Measurements from ENCODE around the gene PGA3.
"Not testable (repeated sequence)": the region's sequence is repeated elsewhere in the genome, so short reads cannot be mapped to it uniquely, and the experiment has no call there.

Gene PGA3

GRCh38 chr11:61211327-61211952 is 8.1 kb downstream of the PGA3 start:
- not testable (repeated sequence) for H3K4me3 ChIP-seq (ENCODE audit: control insufficient read depth, low read depth, low read length); DNase-seq (ENCODE audit: low read depth)

GRCh38 chr11:61212202-61212601 is 8.9 kb downstream of the PGA3 start:
- not testable (repeated sequence) for DNase-seq (ENCODE audit: low read depth)

GRCh38 chr11:61213711-61214324 is 10.5 kb downstream of the PGA3 start:
- DNase-seq (ENCODE audit: low read depth) = not testable (repeated sequence)

More at GRCh38 chr11:61212202-61212601, 8.9 kb downstream of the PGA3 start:
- H3K4me3 ChIP-seq (ENCODE audit: control insufficient read depth, low read depth, low read length) = not testable (repeated sequence)

GRCh38 chr11:61218306-61218705 is 15.0 kb downstream of the PGA3 start:
- not testable (repeated sequence) for DNase-seq (ENCODE audit: low read depth); H3K4me3 ChIP-seq (ENCODE audit: control insufficient read depth, low read depth, low read length)

More at GRCh38 chr11:61213711-61214324, 10.5 kb downstream of the PGA3 start:
- not testable (repeated sequence) for H3K4me3 ChIP-seq (ENCODE audit: control insufficient read depth, low read depth, low read length)

- DNase-seq (ENCODE audit: low read depth); H3K4me3 ChIP-seq (ENCODE audit: control insufficient read depth, low read depth, low read length): not testable (repeated sequence)
Measured at GRCh38 chr11:61219016-61219415, 15.7 kb downstream of the PGA3 start.

GRCh38 chr11:61222047-61222446 is 18.7 kb downstream of the PGA3 start, which contains the start of gene PGA4:
TSS of gene PGA4 (plus strand) at chr11:61222347. CDS start at chr11:61222401, 54 bp downstream.
- not testable (repeated sequence) for H3K4me3 ChIP-seq (ENCODE audit: control insufficient read depth, low read depth, low read length); DNase-seq (ENCODE audit: low read depth)

GRCh38 chr11:61222692-61223091 is 19.4 kb downstream of the PGA3 start:
- DNase-seq (ENCODE audit: low read depth); H3K4me3 ChIP-seq (ENCODE audit: control insufficient read depth, low read depth, low read length): not testable (repeated sequence)

- not testable (repeated sequence) for DNase-seq (ENCODE audit: low read depth); H3K4me3 ChIP-seq (ENCODE audit: control insufficient read depth, low read depth, low read length)
Measured at GRCh38 chr11:61226457-61227137, 23.3 kb downstream of the PGA3 start.

GRCh38 chr11:61229458-61229857 is 26.1 kb downstream of the PGA3 start:
- not testable (repeated sequence) for H3K4me3 ChIP-seq (ENCODE audit: control insufficient read depth, low read depth, low read length); DNase-seq (ENCODE audit: low read depth)

- not testable (repeated sequence) for H3K4me3 ChIP-seq (ENCODE audit: control insufficient read depth, low read depth, low read length); DNase-seq (ENCODE audit: low read depth)
Measured at GRCh38 chr11:61231033-61231432, 27.7 kb downstream of the PGA3 start.

- DNase-seq (ENCODE audit: low read depth); H3K4me3 ChIP-seq (ENCODE audit: control insufficient read depth, low read depth, low read length): not testable (repeated sequence)
Measured at GRCh38 chr11:61231585-61231984, 28.3 kb downstream of the PGA3 start.

- DNase-seq (ENCODE audit: low read depth); H3K4me3 ChIP-seq (ENCODE audit: control insufficient read depth, low read depth, low read length): not testable (repeated sequence)
Measured at GRCh38 chr11:61232548-61233145, 29.3 kb downstream of the PGA3 start.

- DNase-seq (ENCODE audit: low read depth) = not testable (repeated sequence)
Measured at GRCh38 chr11:61237130-61237529, 33.8 kb downstream of the PGA3 start.

GRCh38 chr11:61240288-61240687 is 37.0 kb downstream of the PGA3 start:
- not testable (repeated sequence) for DNase-seq (ENCODE audit: low read depth)

More at GRCh38 chr11:61237130-61237529, 33.8 kb downstream of the PGA3 start:
- H3K4me3 ChIP-seq (ENCODE audit: control insufficient read depth, low read depth, low read length) = not testable (repeated sequence)

GRCh38 chr11:61240875-61241274 is 37.6 kb downstream of the PGA3 start, which contains the start of gene PGA5:
TSS of gene PGA5 (plus strand) at chr11:61241175. CDS start at chr11:61241227, 52 bp downstream.
- H3K4me3 ChIP-seq (ENCODE audit: control insufficient read depth, low read depth, low read length); DNase-seq (ENCODE audit: low read depth): not testable (repeated sequence)

More at GRCh38 chr11:61240288-61240687, 37.0 kb downstream of the PGA3 start:
- not testable (repeated sequence) for H3K4me3 ChIP-seq (ENCODE audit: control insufficient read depth, low read depth, low read length)

- not testable (repeated sequence) for DNase-seq (ENCODE audit: low read depth); H3K4me3 ChIP-seq (ENCODE audit: control insufficient read depth, low read depth, low read length)
Measured at GRCh38 chr11:61241526-61241925, 38.2 kb downstream of the PGA3 start.

- DNase-seq (ENCODE audit: low read depth); H3K4me3 ChIP-seq (ENCODE audit: control insufficient read depth, low read depth, low read length): not testable (repeated sequence)
Measured at GRCh38 chr11:61245284-61245964, 42.1 kb downstream of the PGA3 start.

- not testable (repeated sequence) for DNase-seq (ENCODE audit: low read depth); H3K4me3 ChIP-seq (ENCODE audit: control insufficient read depth, low read depth, low read length)
Measured at GRCh38 chr11:61248071-61248470, 44.8 kb downstream of the PGA3 start.

All from fibroblast of mammary gland (primary cell).